ENCODE results near the gene IRAG1. TPM values are rescaled to one million over a fixed set of nuclear protein-coding genes. Genes with fewer than 3 reads are reported as not detected.

Gene IRAG1
- total and polyA plus RNA-seq, 2 donors = 60.1 to 75.9 TPM

- DNase-seq (ENCODE audit: extremely low spot score) = no peak
- WGBS = 85% methylated on average over 2 of the region's 2 CpGs
- Histone ChIP-seq H3K27ac (ENCODE audit: low read depth) (no peak overlapping the region), H3K36me3 (ENCODE audit: insufficient read depth) (no peaks in the 10 kb centered on the region), H3K4me3 (ENCODE audit: low read depth, low read length) (no peak overlapping the region), H3K4me1 (ENCODE audit: insufficient read depth) (no peaks in the 10 kb centered on the region)
Measured at GRCh38 chr11:10719616-10720015, 26.1 kb upstream of the IRAG1 start.

GRCh38 chr11:10716543-10717259 is 23.1 kb upstream of the IRAG1 start:
- Histone ChIP-seq H3K4me1 (ENCODE audit: insufficient read depth) (no peaks in the 10 kb centered on the region), H3K36me3 (ENCODE audit: insufficient read depth) (no peaks in the 10 kb centered on the region), H3K4me3 (ENCODE audit: low read depth, low read length) (no peak overlapping the region), H3K27ac (ENCODE audit: low read depth) (no peak overlapping the region)
- WGBS = 87% methylated on average over 9 of the region's 9 CpGs
- DNase-seq (ENCODE audit: extremely low spot score) = no peak

- H3K4me1 ChIP-seq (ENCODE audit: insufficient read depth) = no peaks in the 10 kb centered on the region
- WGBS = 67% methylated on average over 3 of the region's 3 CpGs
- H3K36me3 ChIP-seq (ENCODE audit: insufficient read depth) = no peaks in the 10 kb centered on the region
- H3K27ac ChIP-seq (ENCODE audit: low read depth) = no peak overlapping the region
- DNase-seq (ENCODE audit: extremely low spot score) = no peak
- no peak overlapping the region for H3K4me3 ChIP-seq (ENCODE audit: low read depth, low read length)
Measured at GRCh38 chr11:10716122-10716521, 22.6 kb upstream of the IRAG1 start.

GRCh38 chr11:10715571-10715970 is 22.0 kb upstream of the IRAG1 start:
- Histone ChIP-seq H3K36me3 (ENCODE audit: insufficient read depth) (no peaks in the 10 kb centered on the region), H3K4me1 (ENCODE audit: insufficient read depth) (no peaks in the 10 kb centered on the region), H3K27ac (ENCODE audit: low read depth) (no peak overlapping the region), H3K4me3 (ENCODE audit: low read depth, low read length) (no peak overlapping the region)
- DNase-seq (ENCODE audit: extremely low spot score) = no peak
- WGBS = 76% methylated on average over 4 of the region's 4 CpGs

GRCh38 chr11:10709299-10710086 is 15.9 kb upstream of the IRAG1 start:
- H3K27ac ChIP-seq (ENCODE audit: low read depth) = no peak overlapping the region
- 50% methylated on average over 5 of the region's 5 CpGs for WGBS

GRCh38 chr11:10708131-10708530 is 14.6 kb upstream of the IRAG1 start:
- Histone ChIP-seq H3K27ac (ENCODE audit: low read depth) (no peak overlapping the region), H3K4me3 (ENCODE audit: low read depth, low read length) (no peak overlapping the region), H3K4me1 (ENCODE audit: insufficient read depth) (no peaks in the 10 kb centered on the region), H3K36me3 (ENCODE audit: insufficient read depth) (no peaks in the 10 kb centered on the region)
- WGBS = 90% methylated on average over 3 of the region's 3 CpGs
- no peak for DNase-seq (ENCODE audit: extremely low spot score)

More at GRCh38 chr11:10709299-10710086, 15.9 kb upstream of the IRAG1 start:
- H3K36me3 ChIP-seq (ENCODE audit: insufficient read depth) = no peaks in the 10 kb centered on the region
- H3K4me3 ChIP-seq (ENCODE audit: low read depth, low read length) = no peak overlapping the region
- DNase-seq (ENCODE audit: extremely low spot score) = no peak
- no peaks in the 10 kb centered on the region for H3K4me1 ChIP-seq (ENCODE audit: insufficient read depth)

- DNase-seq (ENCODE audit: extremely low spot score) = no peak
- WGBS = 90% methylated on average over 3 of the region's 3 CpGs
- Histone ChIP-seq H3K4me3 (ENCODE audit: low read depth, low read length) (no peak overlapping the region), H3K27ac (ENCODE audit: low read depth) (no peak overlapping the region), H3K4me1 (ENCODE audit: insufficient read depth) (no peaks in the 10 kb centered on the region), H3K36me3 (ENCODE audit: insufficient read depth) (no peaks in the 10 kb centered on the region)
Measured at GRCh38 chr11:10701982-10702381, 8.4 kb upstream of the IRAG1 start.

GRCh38 chr11:10699072-10699471 is 5.5 kb upstream of the IRAG1 start:
- WGBS = 99% methylated on average over 3 of the region's 3 CpGs
- Histone ChIP-seq H3K4me3 (ENCODE audit: low read depth, low read length) (no peak overlapping the region), H3K27ac (ENCODE audit: low read depth) (no peak overlapping the region), H3K36me3 (ENCODE audit: insufficient read depth) (no peaks in the 10 kb centered on the region), H3K4me1 (ENCODE audit: insufficient read depth) (no peaks in the 10 kb centered on the region)
- no peak for DNase-seq (ENCODE audit: extremely low spot score)

GRCh38 chr11:10697323-10697620 is 3.7 kb upstream of the IRAG1 start:
- no peaks in the 10 kb centered on the region for H3K4me1 ChIP-seq (ENCODE audit: insufficient read depth)
- no peak overlapping the region for H3K27ac ChIP-seq (ENCODE audit: low read depth)
- WGBS = 77% methylated on average over 2 of the region's 2 CpGs
- no peaks in the 10 kb centered on the region for H3K36me3 ChIP-seq (ENCODE audit: insufficient read depth)
- no peak for DNase-seq (ENCODE audit: extremely low spot score)
- no peak overlapping the region for H3K4me3 ChIP-seq (ENCODE audit: low read depth, low read length)

GRCh38 chr11:10696468-10697322 is 3.1 kb upstream of the IRAG1 start:
- Histone ChIP-seq H3K4me3 (ENCODE audit: low read depth, low read length) (no peak overlapping the region), H3K27ac (ENCODE audit: low read depth) (no peak overlapping the region), H3K36me3 (ENCODE audit: insufficient read depth) (no peaks in the 10 kb centered on the region), H3K4me1 (ENCODE audit: insufficient read depth) (no peaks in the 10 kb centered on the region)
- no peak for DNase-seq (ENCODE audit: extremely low spot score)
- 79% methylated on average over 9 of the region's 9 CpGs for WGBS

- Histone ChIP-seq H3K27ac (ENCODE audit: low read depth) (no peak overlapping the region), H3K36me3 (ENCODE audit: insufficient read depth) (no peaks in the 10 kb centered on the region), H3K4me3 (ENCODE audit: low read depth, low read length) (no peak overlapping the region), H3K4me1 (ENCODE audit: insufficient read depth) (no peaks in the 10 kb centered on the region)
- WGBS = 18% methylated on average over 3 of the region's 3 CpGs
- DNase-seq (ENCODE audit: extremely low spot score) = no peak
Measured at GRCh38 chr11:10695833-10696232, 2.3 kb upstream of the IRAG1 start.

- no peaks in the 10 kb centered on the region for H3K36me3 ChIP-seq (ENCODE audit: insufficient read depth)
- WGBS = 76% methylated on average over 4 of the region's 4 CpGs
- H3K4me3 ChIP-seq (ENCODE audit: low read depth, low read length) = no peak overlapping the region
- no peaks in the 10 kb centered on the region for H3K4me1 ChIP-seq (ENCODE audit: insufficient read depth)
- peak overlapping the region; percentile 84 for H3K27ac ChIP-seq (ENCODE audit: low read depth)
- DNase-seq (ENCODE audit: extremely low spot score) = no peak
Measured at GRCh38 chr11:10694486-10695239, 1.1 kb upstream of the IRAG1 start.

- H3K36me3 ChIP-seq (ENCODE audit: insufficient read depth) = no peaks in the 10 kb centered on the region
- 22% methylated on average over 7 of the region's 7 CpGs for WGBS
- peak overlapping the region; percentile 80 for H3K27ac ChIP-seq (ENCODE audit: low read depth)
- H3K4me3 ChIP-seq (ENCODE audit: low read depth, low read length) = peak overlapping the region; percentile 69
- no peak for DNase-seq (ENCODE audit: extremely low spot score)
- H3K4me1 ChIP-seq (ENCODE audit: insufficient read depth) = peaks cover 1% of the 10 kb centered on the region
Measured at GRCh38 chr11:10692531-10693115, 932 bp downstream of the IRAG1 start.

Data from urinary bladder (tissue), 4 donors.